Ishikawa (cell line): ENCODE data around the gene SNTG2.

Experiments
- CEBPB ChIP-seq: IDR thresholded peaks from 2 replicates; pipeline ENCODE4 v1.6.1; 2012
- CREB1 ChIP-seq: IDR thresholded peaks from 2 replicates; pipeline ENCODE4 v1.6.1; 2012; ENCODE audit warnings: low read depth
- EP300 ChIP-seq: IDR thresholded peaks from 2 replicates; pipeline ENCODE4 v1.6.1; 2012; ENCODE audit warnings: borderline replicate concordance
- FOXM1 ChIP-seq: IDR thresholded peaks from 2 replicates; pipeline ENCODE4 v1.6.1; 2012; ENCODE audit warnings: low read depth, borderline replicate concordance
- NFIC ChIP-seq: IDR thresholded peaks from 2 replicates; pipeline ENCODE4 v1.6.1; 2012
- RAD21 ChIP-seq: IDR thresholded peaks from 2 replicates; pipeline ENCODE4 v1.6.1; 2012; ENCODE audit warnings: low read depth
- TAF1 ChIP-seq: IDR thresholded peaks from 2 replicates; pipeline ENCODE4 v1.6.1; 2012; ENCODE audit warnings: low read depth, mild to moderate bottlenecking
- TCF12 ChIP-seq: IDR thresholded peaks from 2 replicates; pipeline ENCODE4 v1.6.1; 2012; ENCODE audit warnings: low read depth
- USF1 ChIP-seq: IDR thresholded peaks from 2 replicates; pipeline ENCODE4 v1.6.1; 2012
- YY1 ChIP-seq: IDR thresholded peaks from 2 replicates; pipeline ENCODE4 v1.6.1; 2012; ENCODE audit warnings: low read depth
- ZBTB7A ChIP-seq: IDR thresholded peaks from 2 replicates; pipeline ENCODE4 v1.6.1; 2012; ENCODE audit warnings: low read depth
- TF ChIP-seq, protein P1 (sequence below): IDR thresholded peaks from 2 replicates; pipeline ENCODE4 v1.6.1; 2012
- TF ChIP-seq, protein P2 (sequence below): IDR thresholded peaks from 2 replicates; pipeline ENCODE4 v1.6.1; 2012; ENCODE audit warnings: low read depth, mild to moderate bottlenecking

- TF ChIP-seq YY1 (no peak), CEBPB (no peak), CREB1 (no peak), TAF1 (no peak), RAD21 (no peak), TCF12 (no peak), USF1 (no peak), EP300 (no peak), NFIC (no peak), ZBTB7A (no peak), FOXM1 (no peak)
- TF ChIP-seq, protein P1, sequence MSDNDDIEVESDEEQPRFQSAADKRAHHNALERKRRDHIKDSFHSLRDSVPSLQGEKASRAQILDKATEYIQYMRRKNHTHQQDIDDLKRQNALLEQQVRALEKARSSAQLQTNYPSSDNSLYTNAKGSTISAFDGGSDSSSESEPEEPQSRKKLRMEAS, result no peak
- TF ChIP-seq, protein P2, sequence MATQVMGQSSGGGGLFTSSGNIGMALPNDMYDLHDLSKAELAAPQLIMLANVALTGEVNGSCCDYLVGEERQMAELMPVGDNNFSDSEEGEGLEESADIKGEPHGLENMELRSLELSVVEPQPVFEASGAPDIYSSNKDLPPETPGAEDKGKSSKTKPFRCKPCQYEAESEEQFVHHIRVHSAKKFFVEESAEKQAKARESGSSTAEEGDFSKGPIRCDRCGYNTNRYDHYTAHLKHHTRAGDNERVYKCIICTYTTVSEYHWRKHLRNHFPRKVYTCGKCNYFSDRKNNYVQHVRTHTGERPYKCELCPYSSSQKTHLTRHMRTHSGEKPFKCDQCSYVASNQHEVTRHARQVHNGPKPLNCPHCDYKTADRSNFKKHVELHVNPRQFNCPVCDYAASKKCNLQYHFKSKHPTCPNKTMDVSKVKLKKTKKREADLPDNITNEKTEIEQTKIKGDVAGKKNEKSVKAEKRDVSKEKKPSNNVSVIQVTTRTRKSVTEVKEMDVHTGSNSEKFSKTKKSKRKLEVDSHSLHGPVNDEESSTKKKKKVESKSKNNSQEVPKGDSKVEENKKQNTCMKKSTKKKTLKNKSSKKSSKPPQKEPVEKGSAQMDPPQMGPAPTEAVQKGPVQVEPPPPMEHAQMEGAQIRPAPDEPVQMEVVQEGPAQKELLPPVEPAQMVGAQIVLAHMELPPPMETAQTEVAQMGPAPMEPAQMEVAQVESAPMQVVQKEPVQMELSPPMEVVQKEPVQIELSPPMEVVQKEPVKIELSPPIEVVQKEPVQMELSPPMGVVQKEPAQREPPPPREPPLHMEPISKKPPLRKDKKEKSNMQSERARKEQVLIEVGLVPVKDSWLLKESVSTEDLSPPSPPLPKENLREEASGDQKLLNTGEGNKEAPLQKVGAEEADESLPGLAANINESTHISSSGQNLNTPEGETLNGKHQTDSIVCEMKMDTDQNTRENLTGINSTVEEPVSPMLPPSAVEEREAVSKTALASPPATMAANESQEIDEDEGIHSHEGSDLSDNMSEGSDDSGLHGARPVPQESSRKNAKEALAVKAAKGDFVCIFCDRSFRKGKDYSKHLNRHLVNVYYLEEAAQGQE, result no peak
Observed at GRCh38 chr2:1230155-1230893, 279.7 kb downstream of the SNTG2 start.
